GM19372 (cell line): Measurements from ENCODE around the gene FMN2.
"Not testable (repeated sequence)": the region's sequence is repeated elsewhere in the genome, so short reads cannot be mapped to it uniquely, and the experiment has no call there.

Experiments
- ATAC-seq: cut with Tn5 transposase; IDR thresholded peaks from one replicate; pipeline ENCODE4 v1.9.1; 2021; ENCODE audit warnings: mild to moderate bottlenecking, low read depth, moderate library complexity; ENCODE audit not compliant: unreplicated experiment

The FMN2 gene

GRCh38 chr1:240407407-240407806 lies 315.7 kb downstream of the FMN2 start:
- no peak for ATAC-seq

GRCh38 chr1:240409615-240410014 lies 317.9 kb downstream of the FMN2 start:
- no peak for ATAC-seq

GRCh38 chr1:240413732-240414131 lies 322.0 kb downstream of the FMN2 start:
- ATAC-seq, result no peak

GRCh38 chr1:240414237-240414636 lies 322.6 kb downstream of the FMN2 start:
- no peak for ATAC-seq

GRCh38 chr1:240415011-240415410 lies 323.3 kb downstream of the FMN2 start:
- not testable (repeated sequence) for ATAC-seq

- no peak for ATAC-seq
These were observed 323.8 kb downstream of the FMN2 start for GRCh38 chr1:240415532-240415931.

- no peak for ATAC-seq
These were observed 325.6 kb downstream of the FMN2 start for GRCh38 chr1:240417317-240417716.

GRCh38 chr1:240420766-240421165 lies 329.1 kb downstream of the FMN2 start:
- ATAC-seq, result no peak

GRCh38 chr1:240423246-240423924 lies 331.7 kb downstream of the FMN2 start:
- no peak for ATAC-seq

GRCh38 chr1:240424740-240425464 lies 333.2 kb downstream of the FMN2 start:
- ATAC-seq, result no peak

GRCh38 chr1:240426051-240426450 lies 334.4 kb downstream of the FMN2 start:
- no peak for ATAC-seq

GRCh38 chr1:240435996-240436566 lies 344.4 kb downstream of the FMN2 start:
- ATAC-seq, result no peak

- no peak for ATAC-seq
These were observed 350.0 kb downstream of the FMN2 start for GRCh38 chr1:240441669-240442068.

GRCh38 chr1:240445369-240445768 lies 353.7 kb downstream of the FMN2 start:
- ATAC-seq, result no peak

GRCh38 chr1:240455228-240455821 lies 363.6 kb downstream of the FMN2 start:
- ATAC-seq, result no peak

GRCh38 chr1:240457203-240457602 lies 365.5 kb downstream of the FMN2 start:
- no peak for ATAC-seq

- ATAC-seq, result no peak
These were observed 370.6 kb downstream of the FMN2 start for GRCh38 chr1:240462277-240462676.

- ATAC-seq, result no peak
These were observed 371.2 kb downstream of the FMN2 start for GRCh38 chr1:240462766-240463395.

GRCh38 chr1:240464099-240464498 lies 372.4 kb downstream of the FMN2 start:
- ATAC-seq, result no peak

- ATAC-seq, result no peak
These were observed 373.9 kb downstream of the FMN2 start for GRCh38 chr1:240465531-240465940.

GRCh38 chr1:240466509-240466908 lies 374.8 kb downstream of the FMN2 start:
- ATAC-seq, result no peak
